HEK293 (cell line): ENCODE measurements around the gene MAP7.

Source experiments
- GLIS2 ChIP-seq: fragments of 450-650 bp; formaldehyde crosslinking; IDR thresholded peaks from 2 replicates; pipeline ENCODE4 v1.5.1; 2016; ENCODE audit warnings: missing biosample characterization, missing genetic modification characterization
- KLF1 ChIP-seq: fragments of 450-650 bp; formaldehyde crosslinking; IDR thresholded peaks from 2 replicates; pipeline ENCODE4 v1.5.1; 2016; ENCODE audit warnings: missing biosample characterization, missing genetic modification characterization
- KLF10 ChIP-seq: fragments of 450-650 bp; IDR thresholded peaks from 2 replicates; pipeline ENCODE4 v1.5.1; 2018; ENCODE audit warnings: missing biosample characterization, mild to moderate bottlenecking, missing genetic modification characterization
- MYNN ChIP-seq: fragments of 450-650 bp; formaldehyde crosslinking; IDR thresholded peaks from 2 replicates; pipeline ENCODE4 v1.5.1; 2016; ENCODE audit warnings: missing biosample characterization, missing genetic modification characterization, borderline replicate concordance
- PRDM1 ChIP-seq: fragments of 450-650 bp; formaldehyde crosslinking; IDR thresholded peaks from 2 replicates; pipeline ENCODE4; 2016; ENCODE audit warnings: missing biosample characterization, missing genetic modification characterization
- SP7 ChIP-seq: fragments of 450-650 bp; formaldehyde crosslinking; IDR thresholded peaks from 2 replicates; pipeline ENCODE4 v1.5.1; 2016; ENCODE audit warnings: missing biosample characterization, missing genetic modification characterization
- TRIM28 ChIP-seq: IDR thresholded peaks from 2 replicates; pipeline ENCODE4 v1.6.1; 2011; ENCODE audit warnings: low read length, control low read depth, borderline replicate concordance
- ZFP37 ChIP-seq: fragments of 450-650 bp; formaldehyde crosslinking; IDR thresholded peaks from 2 replicates; pipeline ENCODE4 v1.5.1; 2016; ENCODE audit warnings: missing biosample characterization, missing genetic modification characterization
- ZNF10 ChIP-seq: fragments of 450-650 bp; formaldehyde crosslinking; IDR thresholded peaks from 2 replicates; pipeline ENCODE4 v1.5.1; 2017; ENCODE audit warnings: missing biosample characterization, missing genetic modification characterization
- ZNF16 ChIP-seq: fragments of 450-650 bp; formaldehyde crosslinking; IDR thresholded peaks from 2 replicates; pipeline ENCODE4 v1.5.1; 2016; ENCODE audit warnings: low read depth, missing biosample characterization, missing genetic modification characterization
- ZNF175 ChIP-seq: fragments of 450-650 bp; formaldehyde crosslinking; IDR thresholded peaks from 2 replicates; pipeline ENCODE4 v1.5.1; 2016; ENCODE audit warnings: missing biosample characterization, missing genetic modification characterization
- ZNF2 ChIP-seq: fragments of 450-650 bp; formaldehyde crosslinking; IDR thresholded peaks from 2 replicates; pipeline ENCODE4 v1.5.1; 2016; ENCODE audit warnings: missing biosample characterization, missing genetic modification characterization
- ZNF214 ChIP-seq: fragments of 450-650 bp; formaldehyde crosslinking; IDR thresholded peaks from 2 replicates; pipeline ENCODE4 v1.5.1; 2017; ENCODE audit warnings: missing biosample characterization, mild to moderate bottlenecking, missing genetic modification characterization, borderline replicate concordance
- ZNF391 ChIP-seq: fragments of 450-650 bp; formaldehyde crosslinking; IDR thresholded peaks from 2 replicates; pipeline ENCODE4 v1.5.1; 2016; ENCODE audit warnings: low read depth, missing biosample characterization, missing genetic modification characterization, borderline replicate concordance
- ZNF404 ChIP-seq: fragments of 450-650 bp; formaldehyde crosslinking; IDR thresholded peaks from 2 replicates; pipeline ENCODE4 v1.5.1; 2017; ENCODE audit warnings: missing biosample characterization, missing genetic modification characterization
- ZNF501 ChIP-seq: fragments of 450-650 bp; formaldehyde crosslinking; IDR thresholded peaks from 2 replicates; pipeline ENCODE4 v1.5.1; 2016; ENCODE audit warnings: missing biosample characterization, missing genetic modification characterization
- ZNF626 ChIP-seq: fragments of 450-650 bp; sonication (Bioruptor Pico); formaldehyde crosslinking; IDR thresholded peaks from 2 replicates; pipeline ENCODE4 v1.5.1; 2018; ENCODE audit warnings: missing biosample characterization, missing genetic modification characterization, inconsistent platforms
- ZNF629 ChIP-seq: fragments of 450-650 bp; formaldehyde crosslinking; IDR thresholded peaks from 2 replicates; pipeline ENCODE4 v1.5.1; 2017; ENCODE audit warnings: missing biosample characterization, missing genetic modification characterization
- ZSCAN23 ChIP-seq: fragments of 450-650 bp; formaldehyde crosslinking; IDR thresholded peaks from 2 replicates; pipeline ENCODE4 v1.5.1; 2016; ENCODE audit warnings: missing biosample characterization, missing genetic modification characterization
- TF ChIP-seq, protein P1 (sequence below): fragments of 450-650 bp; IDR thresholded peaks from 2 replicates; pipeline ENCODE4 v1.5.1; 2018; ENCODE audit warnings: missing biosample characterization, missing genetic modification characterization
- TF ChIP-seq, protein P2 (sequence below): fragments of 450-650 bp; formaldehyde crosslinking; IDR thresholded peaks from 2 replicates; pipeline ENCODE4 v1.5.1; 2017; ENCODE audit warnings: missing biosample characterization, missing genetic modification characterization
- TF ChIP-seq, protein P3 (sequence below): fragments of 450-650 bp; formaldehyde crosslinking; IDR thresholded peaks from 2 replicates; pipeline ENCODE4 v1.5.1; 2016; ENCODE audit warnings: missing biosample characterization, missing genetic modification characterization
- TF ChIP-seq, protein P4 (sequence below): fragments of 450-650 bp; formaldehyde crosslinking; IDR thresholded peaks from 2 replicates; pipeline ENCODE4 v1.5.1; 2016; ENCODE audit warnings: missing biosample characterization, missing genetic modification characterization
- TF ChIP-seq, protein P5 (sequence below): sonication (generic); formaldehyde crosslinking; IDR thresholded peaks from 2 replicates; pipeline ENCODE4 v1.8.1; 2022; ENCODE audit warnings: mild to moderate bottlenecking, moderate library complexity, missing genetic modification reagents
- TF ChIP-seq, protein P6 (sequence below): fragments of 450-650 bp; formaldehyde crosslinking; IDR thresholded peaks from 2 replicates; pipeline ENCODE4 v1.5.1; 2017; ENCODE audit warnings: missing biosample characterization, missing genetic modification characterization
- TF ChIP-seq, protein P7 (sequence below): fragments of 450-650 bp; formaldehyde crosslinking; IDR thresholded peaks from 2 replicates; pipeline ENCODE4 v1.5.1; 2016; ENCODE audit warnings: missing biosample characterization, missing genetic modification characterization, borderline replicate concordance

MAP7 gene

DNA sequence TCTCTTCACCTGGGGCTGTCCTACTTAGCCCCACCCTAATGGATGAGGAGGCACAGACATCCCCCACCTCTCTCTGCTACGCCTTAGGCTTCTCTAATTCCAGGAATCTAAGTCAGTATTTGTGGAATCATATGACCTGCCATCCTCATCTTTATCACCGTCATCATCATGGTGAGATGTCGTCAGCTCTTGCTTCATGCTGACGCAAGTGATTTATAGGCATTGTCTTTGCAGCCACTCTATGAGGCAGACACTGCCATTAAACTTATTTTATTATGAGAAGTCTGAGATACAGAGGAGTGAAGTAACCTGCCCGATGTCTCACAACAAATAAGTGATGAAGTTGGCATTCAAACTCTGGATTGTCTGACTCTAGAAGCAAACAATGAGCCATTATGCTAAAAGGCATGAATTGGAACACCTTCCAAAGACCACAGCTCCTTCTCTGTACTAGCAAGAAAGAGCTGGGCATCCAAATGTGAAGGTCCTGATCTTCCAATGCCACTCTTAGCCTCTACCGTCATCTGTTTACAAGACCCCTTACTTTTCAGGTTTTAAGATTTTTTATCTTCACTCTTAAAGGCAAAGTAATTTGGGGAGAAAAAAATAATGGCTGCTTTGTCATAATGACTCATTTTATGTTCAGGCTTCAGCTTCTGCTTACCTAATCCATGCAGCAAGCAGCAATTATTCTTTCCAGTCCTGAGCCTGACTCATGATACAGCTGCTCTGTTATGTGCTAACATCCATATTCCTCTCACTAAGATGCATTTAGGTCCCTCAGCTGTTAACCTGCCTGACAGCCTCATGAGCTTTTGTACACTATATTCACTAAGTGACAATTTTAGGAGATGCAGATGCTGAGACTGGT, 146.9 kb downstream of the MAP7 start (continued):
- peak; percentile 94 for TF ChIP-seq SP7
- no peak for TF ChIP-seq ZNF175 (tag by site-specific recombination)
- TF ChIP-seq, protein P1, sequence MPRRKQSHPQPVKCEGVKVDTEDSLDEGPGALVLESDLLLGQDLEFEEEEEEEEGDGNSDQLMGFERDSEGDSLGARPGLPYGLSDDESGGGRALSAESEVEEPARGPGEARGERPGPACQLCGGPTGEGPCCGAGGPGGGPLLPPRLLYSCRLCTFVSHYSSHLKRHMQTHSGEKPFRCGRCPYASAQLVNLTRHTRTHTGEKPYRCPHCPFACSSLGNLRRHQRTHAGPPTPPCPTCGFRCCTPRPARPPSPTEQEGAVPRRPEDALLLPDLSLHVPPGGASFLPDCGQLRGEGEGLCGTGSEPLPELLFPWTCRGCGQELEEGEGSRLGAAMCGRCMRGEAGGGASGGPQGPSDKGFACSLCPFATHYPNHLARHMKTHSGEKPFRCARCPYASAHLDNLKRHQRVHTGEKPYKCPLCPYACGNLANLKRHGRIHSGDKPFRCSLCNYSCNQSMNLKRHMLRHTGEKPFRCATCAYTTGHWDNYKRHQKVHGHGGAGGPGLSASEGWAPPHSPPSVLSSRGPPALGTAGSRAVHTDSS (tag by site-specific recombination) = peak; percentile 96
- no peak for TF ChIP-seq ZNF16 (tag by site-specific recombination)
- no peak for TF ChIP-seq ZNF404 (tag by site-specific recombination)
- TF ChIP-seq ZNF629 = peak; percentile 100
- no peak for TF ChIP-seq ZNF626 (tag by site-specific recombination)
- TF ChIP-seq, protein P2, sequence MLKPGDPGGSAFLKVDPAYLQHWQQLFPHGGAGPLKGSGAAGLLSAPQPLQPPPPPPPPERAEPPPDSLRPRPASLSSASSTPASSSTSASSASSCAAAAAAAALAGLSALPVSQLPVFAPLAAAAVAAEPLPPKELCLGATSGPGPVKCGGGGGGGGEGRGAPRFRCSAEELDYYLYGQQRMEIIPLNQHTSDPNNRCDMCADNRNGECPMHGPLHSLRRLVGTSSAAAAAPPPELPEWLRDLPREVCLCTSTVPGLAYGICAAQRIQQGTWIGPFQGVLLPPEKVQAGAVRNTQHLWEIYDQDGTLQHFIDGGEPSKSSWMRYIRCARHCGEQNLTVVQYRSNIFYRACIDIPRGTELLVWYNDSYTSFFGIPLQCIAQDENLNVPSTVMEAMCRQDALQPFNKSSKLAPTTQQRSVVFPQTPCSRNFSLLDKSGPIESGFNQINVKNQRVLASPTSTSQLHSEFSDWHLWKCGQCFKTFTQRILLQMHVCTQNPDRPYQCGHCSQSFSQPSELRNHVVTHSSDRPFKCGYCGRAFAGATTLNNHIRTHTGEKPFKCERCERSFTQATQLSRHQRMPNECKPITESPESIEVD (tag by site-specific recombination) = peak; percentile 93
- TF ChIP-seq ZNF2 (tag by site-specific recombination) = peak; percentile 61; the same call in 1 of the 2 replicates
- TF ChIP-seq, protein P3, sequence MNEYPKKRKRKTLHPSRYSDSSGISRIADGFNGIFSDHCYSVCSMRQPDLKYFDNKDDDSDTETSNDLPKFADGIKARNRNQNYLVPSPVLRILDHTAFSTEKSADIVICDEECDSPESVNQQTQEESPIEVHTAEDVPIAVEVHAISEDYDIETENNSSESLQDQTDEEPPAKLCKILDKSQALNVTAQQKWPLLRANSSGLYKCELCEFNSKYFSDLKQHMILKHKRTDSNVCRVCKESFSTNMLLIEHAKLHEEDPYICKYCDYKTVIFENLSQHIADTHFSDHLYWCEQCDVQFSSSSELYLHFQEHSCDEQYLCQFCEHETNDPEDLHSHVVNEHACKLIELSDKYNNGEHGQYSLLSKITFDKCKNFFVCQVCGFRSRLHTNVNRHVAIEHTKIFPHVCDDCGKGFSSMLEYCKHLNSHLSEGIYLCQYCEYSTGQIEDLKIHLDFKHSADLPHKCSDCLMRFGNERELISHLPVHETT (tag by site-specific recombination) = peak; percentile 98
- TF ChIP-seq ZSCAN23 = peak; percentile 78; the same call in 1 of the 2 replicates
- peak; percentile 44; the same call in 1 of the 2 replicates for TF ChIP-seq KLF1 (tag by site-specific recombination)
- TF ChIP-seq PRDM1 (tag by site-specific recombination) = peak; percentile 62
- TF ChIP-seq, protein P4, sequence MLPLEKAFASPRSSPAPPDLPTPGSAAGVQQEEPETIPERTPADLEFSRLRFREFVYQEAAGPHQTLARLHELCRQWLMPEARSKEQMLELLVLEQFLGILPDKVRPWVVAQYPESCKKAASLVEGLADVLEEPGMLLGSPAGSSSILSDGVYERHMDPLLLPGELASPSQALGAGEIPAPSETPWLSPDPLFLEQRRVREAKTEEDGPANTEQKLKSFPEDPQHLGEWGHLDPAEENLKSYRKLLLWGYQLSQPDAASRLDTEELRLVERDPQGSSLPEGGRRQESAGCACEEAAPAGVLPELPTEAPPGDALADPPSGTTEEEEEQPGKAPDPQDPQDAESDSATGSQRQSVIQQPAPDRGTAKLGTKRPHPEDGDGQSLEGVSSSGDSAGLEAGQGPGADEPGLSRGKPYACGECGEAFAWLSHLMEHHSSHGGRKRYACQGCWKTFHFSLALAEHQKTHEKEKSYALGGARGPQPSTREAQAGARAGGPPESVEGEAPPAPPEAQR (tag by site-specific recombination) = no peak
- peak; percentile 74; the same call in 1 of the 2 replicates for TF ChIP-seq TRIM28
- TF ChIP-seq ZNF501 = peak; percentile 12; the same call in 1 of the 2 replicates
- TF ChIP-seq, protein P5, sequence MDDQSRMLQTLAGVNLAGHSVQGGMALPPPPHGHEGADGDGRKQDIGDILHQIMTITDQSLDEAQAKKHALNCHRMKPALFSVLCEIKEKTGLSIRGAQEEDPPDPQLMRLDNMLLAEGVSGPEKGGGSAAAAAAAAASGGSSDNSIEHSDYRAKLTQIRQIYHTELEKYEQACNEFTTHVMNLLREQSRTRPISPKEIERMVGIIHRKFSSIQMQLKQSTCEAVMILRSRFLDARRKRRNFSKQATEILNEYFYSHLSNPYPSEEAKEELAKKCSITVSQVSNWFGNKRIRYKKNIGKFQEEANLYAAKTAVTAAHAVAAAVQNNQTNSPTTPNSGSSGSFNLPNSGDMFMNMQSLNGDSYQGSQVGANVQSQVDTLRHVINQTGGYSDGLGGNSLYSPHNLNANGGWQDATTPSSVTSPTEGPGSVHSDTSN = no peak
- peak; percentile 56; the same call in 1 of the 2 replicates for TF ChIP-seq ZNF10 (tag by site-specific recombination)
- no peak; the same call in 1 of the 2 replicates for TF ChIP-seq MYNN (tag by site-specific recombination)
- TF ChIP-seq ZFP37 (tag by site-specific recombination) = peak; percentile 60; the same call in 1 of the 2 replicates
- peak; percentile 73 for TF ChIP-seq ZNF391
- TF ChIP-seq, protein P6, sequence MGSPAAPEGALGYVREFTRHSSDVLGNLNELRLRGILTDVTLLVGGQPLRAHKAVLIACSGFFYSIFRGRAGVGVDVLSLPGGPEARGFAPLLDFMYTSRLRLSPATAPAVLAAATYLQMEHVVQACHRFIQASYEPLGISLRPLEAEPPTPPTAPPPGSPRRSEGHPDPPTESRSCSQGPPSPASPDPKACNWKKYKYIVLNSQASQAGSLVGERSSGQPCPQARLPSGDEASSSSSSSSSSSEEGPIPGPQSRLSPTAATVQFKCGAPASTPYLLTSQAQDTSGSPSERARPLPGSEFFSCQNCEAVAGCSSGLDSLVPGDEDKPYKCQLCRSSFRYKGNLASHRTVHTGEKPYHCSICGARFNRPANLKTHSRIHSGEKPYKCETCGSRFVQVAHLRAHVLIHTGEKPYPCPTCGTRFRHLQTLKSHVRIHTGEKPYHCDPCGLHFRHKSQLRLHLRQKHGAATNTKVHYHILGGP = peak; percentile 86
- TF ChIP-seq, protein P7, sequence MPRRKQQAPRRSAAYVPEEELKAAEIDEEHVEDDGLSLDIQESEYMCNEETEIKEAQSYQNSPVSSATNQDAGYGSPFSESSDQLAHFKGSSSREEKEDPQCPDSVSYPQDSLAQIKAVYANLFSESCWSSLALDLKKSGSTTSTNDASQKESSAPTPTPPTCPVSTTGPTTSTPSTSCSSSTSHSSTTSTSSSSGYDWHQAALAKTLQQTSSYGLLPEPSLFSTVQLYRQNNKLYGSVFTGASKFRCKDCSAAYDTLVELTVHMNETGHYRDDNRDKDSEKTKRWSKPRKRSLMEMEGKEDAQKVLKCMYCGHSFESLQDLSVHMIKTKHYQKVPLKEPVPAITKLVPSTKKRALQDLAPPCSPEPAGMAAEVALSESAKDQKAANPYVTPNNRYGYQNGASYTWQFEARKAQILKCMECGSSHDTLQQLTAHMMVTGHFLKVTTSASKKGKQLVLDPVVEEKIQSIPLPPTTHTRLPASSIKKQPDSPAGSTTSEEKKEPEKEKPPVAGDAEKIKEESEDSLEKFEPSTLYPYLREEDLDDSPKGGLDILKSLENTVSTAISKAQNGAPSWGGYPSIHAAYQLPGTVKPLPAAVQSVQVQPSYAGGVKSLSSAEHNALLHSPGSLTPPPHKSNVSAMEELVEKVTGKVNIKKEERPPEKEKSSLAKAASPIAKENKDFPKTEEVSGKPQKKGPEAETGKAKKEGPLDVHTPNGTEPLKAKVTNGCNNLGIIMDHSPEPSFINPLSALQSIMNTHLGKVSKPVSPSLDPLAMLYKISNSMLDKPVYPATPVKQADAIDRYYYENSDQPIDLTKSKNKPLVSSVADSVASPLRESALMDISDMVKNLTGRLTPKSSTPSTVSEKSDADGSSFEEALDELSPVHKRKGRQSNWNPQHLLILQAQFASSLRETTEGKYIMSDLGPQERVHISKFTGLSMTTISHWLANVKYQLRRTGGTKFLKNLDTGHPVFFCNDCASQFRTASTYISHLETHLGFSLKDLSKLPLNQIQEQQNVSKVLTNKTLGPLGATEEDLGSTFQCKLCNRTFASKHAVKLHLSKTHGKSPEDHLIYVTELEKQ (tag by site-specific recombination) = peak; percentile 99
- no peak for TF ChIP-seq ZNF214 (tag by site-specific recombination)
- TF ChIP-seq GLIS2 = peak; percentile 22; the same call in 1 of the 2 replicates
- TF ChIP-seq KLF10 = peak; percentile 85
